Heart left ventricle (tissue), 13 donors: Measurements from ENCODE around the gene ANKRD20A1.
"Not testable (repeated sequence)": the region's sequence is repeated elsewhere in the genome, so short reads cannot be mapped to it uniquely, and the experiment has no call there.

Source experiments
- POLR2A ChIP-seq, 2 donors: fragments of 450-650 bp; IDR thresholded peaks; one replicate each; pipeline ENCODE4 v1.6.1; 2017; ENCODE audit warnings: antibody characterized with exemption in 2 of 2, mild to moderate bottlenecking in 2 of 2, moderate library complexity in 2 of 2
- TF ChIP-seq, protein P1 (sequence below), 12 donors: fragments of 200-600 bp; sonication (generic) in 4 of 12; IDR thresholded peaks; one replicate each; pipeline versions ENCODE4 v1.5.0 to v1.8.0; 2018 to 2022; ENCODE audit warnings: antibody characterized with exemption in 12 of 12, mild to moderate bottlenecking in 5 of 12
- donor health status: ischemic (EF 13 %, LVEDD 7.1; RV severe dilation, severe dysfunction).
- donor health status: DM: no; HTN: yes; CAD: no.
- donor health status: DM: no; HTN: no; CAD: no.
- donor health status: ischemic (EF 25% LVEDD 6.9; RV normal size, moderate dysfunction).
- donor health status: ischemic (EF 25% LVEDD 5.7; RV mildly dilated, moderate dysfunction).
- donor health status: ischemic (EF 35%, LVEDD 5.7; RV mildly dilated, moderate dysfunction).
- donor health status: nonischemic (EF 11% LVEDD 7.7; RV severe dilation, severe dysfunction).
- donor health status: DM: yes; HTN: yes; CAD: no.
- donor health status: PGD.
- donor health status: ischemic (EF 29% LVEDD 5.4; RV normal size, mild dysfunction).
- donor health status: nonischemic (EF 23%, LVEDD 6.1; RV moderate dilation, normal function).

DNA sequence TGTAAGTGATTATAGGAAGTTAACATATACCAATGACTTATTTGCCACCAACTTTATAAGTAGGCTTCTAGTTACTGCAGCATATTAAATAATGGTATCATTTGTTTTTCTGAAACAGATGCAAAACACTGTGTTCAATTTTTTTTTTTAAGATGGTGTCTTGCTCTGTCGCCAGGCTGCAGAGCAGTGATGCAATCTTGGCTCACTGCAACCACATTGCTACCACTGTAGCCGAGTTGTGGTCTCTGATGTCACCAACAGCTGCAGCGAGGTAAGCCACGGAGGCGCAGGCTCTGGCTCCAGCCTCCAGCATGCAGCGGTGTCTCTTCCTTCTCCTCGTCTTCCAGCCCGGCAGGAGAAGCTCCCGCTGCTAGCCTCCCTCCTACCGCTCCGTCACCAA, 26.6 kb upstream of the ANKRD20A1 start:
- TF ChIP-seq POLR2A (IDR thresholded peaks at IDR 0.05) = not testable (repeated sequence)
- TF ChIP-seq, protein P1, sequence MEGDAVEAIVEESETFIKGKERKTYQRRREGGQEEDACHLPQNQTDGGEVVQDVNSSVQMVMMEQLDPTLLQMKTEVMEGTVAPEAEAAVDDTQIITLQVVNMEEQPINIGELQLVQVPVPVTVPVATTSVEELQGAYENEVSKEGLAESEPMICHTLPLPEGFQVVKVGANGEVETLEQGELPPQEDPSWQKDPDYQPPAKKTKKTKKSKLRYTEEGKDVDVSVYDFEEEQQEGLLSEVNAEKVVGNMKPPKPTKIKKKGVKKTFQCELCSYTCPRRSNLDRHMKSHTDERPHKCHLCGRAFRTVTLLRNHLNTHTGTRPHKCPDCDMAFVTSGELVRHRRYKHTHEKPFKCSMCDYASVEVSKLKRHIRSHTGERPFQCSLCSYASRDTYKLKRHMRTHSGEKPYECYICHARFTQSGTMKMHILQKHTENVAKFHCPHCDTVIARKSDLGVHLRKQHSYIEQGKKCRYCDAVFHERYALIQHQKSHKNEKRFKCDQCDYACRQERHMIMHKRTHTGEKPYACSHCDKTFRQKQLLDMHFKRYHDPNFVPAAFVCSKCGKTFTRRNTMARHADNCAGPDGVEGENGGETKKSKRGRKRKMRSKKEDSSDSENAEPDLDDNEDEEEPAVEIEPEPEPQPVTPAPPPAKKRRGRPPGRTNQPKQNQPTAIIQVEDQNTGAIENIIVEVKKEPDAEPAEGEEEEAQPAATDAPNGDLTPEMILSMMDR (IDR thresholded peaks at IDR 0.05) = not testable (repeated sequence)
